DOHH2 (cell line): Measurements from ENCODE around the gene MED28.

Experiments used
- CTCF ChIP-seq: fragments of 200-600 bp; sonication (generic); IDR thresholded peaks from one replicate; pipeline ENCODE4 v1.5.1; 2014; ENCODE audit warnings: antibody characterized with exemption, mild to moderate bottlenecking, low read depth, low read length; ENCODE audit not compliant: poor library complexity, severe bottlenecking
- EZH2phosphoT487 ChIP-seq: fragments of 200-600 bp; sonication (generic); IDR thresholded peaks from 2 replicates; pipeline ENCODE4 v1.6.1; 2017; ENCODE audit warnings: borderline replicate concordance, mild to moderate bottlenecking, antibody characterized with exemption, low read length, moderate library complexity, mixed read lengths

- TF ChIP-seq CTCF = no peak
- no peak for TF ChIP-seq EZH2phosphoT487
Measured at GRCh38 chr4:17613761-17614415, 553 bp upstream of the MED28 start.
